Keratinocyte (primary cell): ENCODE results near the gene ABCA3. TPM values are rescaled to one million over a fixed set of nuclear protein-coding genes. Genes with fewer than 3 reads are reported as not detected.

Source experiments
- DNase-seq: peaks from one replicate; pipeline ENCODE4 v3.0.0-alpha.2; 2011; ENCODE audit warnings: low read depth, missing footprints, low spot score
- FAIRE-seq: peaks from 2 replicates; lab custom pipeline; 2011; peaks lifted over from hg19 to GRCh38; lab: Jason Lieb, UNC
- H2AFZ ChIP-seq: 2 replicates; pipeline ENCODE4 v1.6.0; 2012; ENCODE audit warnings: low read length, control low read depth, inconsistent platforms; ENCODE audit not compliant: control insufficient read depth
- H3K27ac ChIP-seq: 2 replicates; pipeline ENCODE4 v1.5.1; 2011; ENCODE audit warnings: low read length; ENCODE audit not compliant: control insufficient read depth, insufficient read depth
- H3K27me3 ChIP-seq: 3 replicates; pipeline ENCODE4 v1.6.0; 2011; ENCODE audit warnings: low read length; ENCODE audit not compliant: control insufficient read depth, insufficient read depth; ENCODE audit errors: extremely low read depth
- H3K36me3 ChIP-seq, 2 experiments: 2 replicates in 1 of 2; 3 replicates in 1 of 2; pipeline ENCODE4 v1.5.1; 2011; ENCODE audit warnings: low read length in 2 of 2, mild to moderate bottlenecking in 1 of 2; ENCODE audit not compliant: control insufficient read depth in 2 of 2, insufficient read depth in 2 of 2; ENCODE audit errors: extremely low read depth in 1 of 2
- H3K4me1 ChIP-seq: 3 replicates; pipeline ENCODE4 v1.5.1; 2011; ENCODE audit warnings: low read length; ENCODE audit not compliant: control insufficient read depth, insufficient read depth; ENCODE audit errors: extremely low read depth
- H3K4me2 ChIP-seq: 3 replicates; pipeline ENCODE4 v1.6.0; 2011; ENCODE audit warnings: low read depth, low read length; ENCODE audit not compliant: control insufficient read depth, insufficient read depth; ENCODE audit errors: extremely low read depth
- H3K4me3 ChIP-seq, 3 experiments: fragments of 200-600 bp in 1 of 3; sonication (generic) in 1 of 3; 2 replicates in 2 of 3; 3 replicates in 1 of 3; pipeline ENCODE4 v1.5.1; 2011 to 2016; ENCODE audit warnings: low read length in 3 of 3, mild to moderate bottlenecking in 3 of 3, control low read depth in 2 of 3, inconsistent platforms in 1 of 3, low read depth in 1 of 3, mixed read lengths in 1 of 3, mixed run types in 1 of 3, moderate library complexity in 1 of 3; ENCODE audit not compliant: control insufficient read depth in 2 of 3, insufficient read depth in 2 of 3; ENCODE audit errors: extremely low read depth in 1 of 3
- H3K79me2 ChIP-seq: 2 replicates; pipeline ENCODE4 v1.6.0; 2012; ENCODE audit warnings: low read length; ENCODE audit not compliant: control insufficient read depth, insufficient read depth
- H3K9ac ChIP-seq: 3 replicates; pipeline ENCODE4 v1.6.0; 2011; ENCODE audit warnings: low read length; ENCODE audit not compliant: control insufficient read depth, insufficient read depth; ENCODE audit errors: extremely low read depth
- H3K9me1 ChIP-seq: 3 replicates; pipeline ENCODE4 v1.6.0; 2011; ENCODE audit warnings: low read length; ENCODE audit not compliant: control insufficient read depth, insufficient read depth; ENCODE audit errors: extremely low read depth
- H3K9me3 ChIP-seq: 2 replicates; pipeline ENCODE4 v1.5.1; 2012; ENCODE audit warnings: low read depth, low read length; ENCODE audit not compliant: control insufficient read depth
- H4K20me1 ChIP-seq: 3 replicates; pipeline ENCODE4 v1.6.0; 2011; ENCODE audit warnings: low read length; ENCODE audit not compliant: control insufficient read depth, insufficient read depth; ENCODE audit errors: extremely low read depth
- EZH2 ChIP-seq: IDR thresholded peaks from one replicate; pipeline ENCODE4 v1.6.1; 2012; ENCODE audit warnings: inconsistent platforms, mild to moderate bottlenecking, low read length, moderate library complexity
- dilution Hi-C: fragments of 300-500 bp; cut with MboI; formaldehyde crosslinking; loops from one replicate; pipeline ENCODE4 v1.7.0; 2020; ENCODE audit warnings: low sequenced_read_pairs; ENCODE audit not compliant: extremely low pct_ligation_motif_present
- polyA plus RNA-seq, 5 experiments: library from polyadenylated mRNA; depleted of rRNA in 3 of 5; stranded (reverse) in 3 of 5; stranded (forward) in 1 of 5; unstranded in 1 of 5; fragments of >200 nt; gene quantifications; 1 replicate in 1 of 5; 2 replicates in 3 of 5; 3 replicates in 1 of 5; pipeline versions ENCODE4 v1.2.1 to v1.2.3, GENCODE V29; 2011 to 2012; ENCODE audit warnings: missing spikeins in 2 of 5, low read depth in 1 of 5, low replicate concordance in 1 of 5
- TF ChIP-seq, protein P1 (sequence below), 3 experiments: IDR thresholded peaks in 1 of 3; conservative IDR thresholded peaks in 1 of 3; optimal IDR thresholded peaks in 1 of 3; 2 replicates in 2 of 3; 3 replicates in 1 of 3; pipeline versions ENCODE3 to v1.5.1; 2011; ENCODE audit warnings: low read length in 3 of 3, mild to moderate bottlenecking in 3 of 3, moderate library complexity in 2 of 3, control low read depth in 1 of 3, inconsistent platforms in 1 of 3; ENCODE audit not compliant: insufficient read depth in 2 of 3; ENCODE audit errors: extremely low read depth in 1 of 3

Gene ABCA3
- polyA plus RNA-seq, 1 donor (not counting 4 experiments of a cell fraction or from before 2014, with no cell fraction given): 0.08 TPM

DNA sequence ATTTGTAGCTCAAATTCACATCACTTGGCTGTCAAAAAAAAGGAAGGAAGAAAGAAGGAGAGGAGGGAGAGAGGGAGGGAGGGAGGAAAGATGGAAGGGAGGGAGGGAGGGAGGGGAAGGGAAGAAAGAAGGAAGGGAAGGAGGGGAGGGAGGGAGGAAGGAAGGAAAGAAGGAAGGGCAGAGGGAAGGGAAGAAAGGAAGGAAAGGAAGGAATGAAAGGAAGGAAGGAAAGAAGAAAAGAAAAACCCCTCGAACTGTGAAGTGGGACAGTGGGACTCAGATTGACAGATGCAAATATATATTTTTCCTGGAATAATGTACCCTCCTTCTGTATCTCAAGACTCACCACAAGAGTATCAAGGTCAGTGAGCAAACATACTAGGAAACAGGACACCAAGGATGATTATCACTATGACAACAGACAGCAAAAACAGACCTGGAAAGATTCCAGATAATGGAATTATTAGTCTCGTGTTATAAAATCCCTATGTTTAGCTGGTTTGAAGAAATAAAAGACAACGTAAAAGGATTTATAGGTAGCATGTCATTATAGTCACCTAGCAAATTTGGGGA is 24.2 kb upstream of the ABCA3 start:
- H3K9ac ChIP-seq: no peak overlapping the region
- H3K4me3 ChIP-seq: no peak overlapping the region
- FAIRE-seq (no peak), DNase-seq (no peak)
- H3K27ac ChIP-seq: no peak overlapping the region
- TF ChIP-seq, protein P1, sequence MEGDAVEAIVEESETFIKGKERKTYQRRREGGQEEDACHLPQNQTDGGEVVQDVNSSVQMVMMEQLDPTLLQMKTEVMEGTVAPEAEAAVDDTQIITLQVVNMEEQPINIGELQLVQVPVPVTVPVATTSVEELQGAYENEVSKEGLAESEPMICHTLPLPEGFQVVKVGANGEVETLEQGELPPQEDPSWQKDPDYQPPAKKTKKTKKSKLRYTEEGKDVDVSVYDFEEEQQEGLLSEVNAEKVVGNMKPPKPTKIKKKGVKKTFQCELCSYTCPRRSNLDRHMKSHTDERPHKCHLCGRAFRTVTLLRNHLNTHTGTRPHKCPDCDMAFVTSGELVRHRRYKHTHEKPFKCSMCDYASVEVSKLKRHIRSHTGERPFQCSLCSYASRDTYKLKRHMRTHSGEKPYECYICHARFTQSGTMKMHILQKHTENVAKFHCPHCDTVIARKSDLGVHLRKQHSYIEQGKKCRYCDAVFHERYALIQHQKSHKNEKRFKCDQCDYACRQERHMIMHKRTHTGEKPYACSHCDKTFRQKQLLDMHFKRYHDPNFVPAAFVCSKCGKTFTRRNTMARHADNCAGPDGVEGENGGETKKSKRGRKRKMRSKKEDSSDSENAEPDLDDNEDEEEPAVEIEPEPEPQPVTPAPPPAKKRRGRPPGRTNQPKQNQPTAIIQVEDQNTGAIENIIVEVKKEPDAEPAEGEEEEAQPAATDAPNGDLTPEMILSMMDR (optimal IDR thresholded peaks at IDR 0.05 in 1 of 3, IDR thresholded peaks at IDR 0.05 in 1 of 3, conservative IDR thresholded peaks at IDR 0.05 in 1 of 3; ENCODE audit: extremely low read depth in 1 of 3, insufficient read depth in 2 of 3, low read length in 3 of 3): no peak
- no peak for TF ChIP-seq EZH2
- H3K9me3 ChIP-seq: no peaks in the 10 kb centered on the region
- H3K79me2 ChIP-seq: no peaks in the 10 kb centered on the region
- dilution Hi-C loops: no loop called here
- no peak overlapping the region for H2AFZ ChIP-seq
- H3K4me1 ChIP-seq: peaks cover 6% of the 10 kb centered on the region
- no peaks in the 10 kb centered on the region for H3K36me3 ChIP-seq
- no peak overlapping the region for H3K4me2 ChIP-seq
- H3K9me1 ChIP-seq: no peaks in the 10 kb centered on the region
- no peaks in the 10 kb centered on the region for H4K20me1 ChIP-seq
- peaks cover 20% of the 10 kb centered on the region for H3K27me3 ChIP-seq

DNA sequence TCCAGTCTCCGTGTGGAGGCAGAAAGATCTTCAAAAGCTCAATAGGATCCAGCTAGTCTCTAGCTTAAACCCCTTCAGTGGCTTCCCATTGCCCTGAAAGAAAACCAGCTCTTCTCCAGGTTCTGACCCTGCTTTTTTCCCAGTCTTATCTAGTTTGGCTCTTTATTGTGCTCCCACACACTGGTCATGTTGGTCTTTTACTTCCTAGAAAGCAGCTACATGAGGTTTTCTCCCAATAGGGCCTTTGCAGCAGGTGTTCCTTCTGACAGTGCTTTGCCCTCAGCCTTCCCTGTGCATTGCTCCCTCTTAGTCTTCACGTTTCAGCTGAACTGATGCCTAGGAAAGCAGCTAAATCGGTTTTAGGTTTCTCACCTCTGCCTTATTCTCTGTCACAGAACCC is 21.7 kb upstream of the ABCA3 start:
- Histone ChIP-seq H3K27ac (no peak overlapping the region), H3K27me3 (peaks cover 16% of the 10 kb centered on the region), H4K20me1 (no peaks in the 10 kb centered on the region), H3K79me2 (no peaks in the 10 kb centered on the region), H3K4me1 (peaks cover 6% of the 10 kb centered on the region), H3K36me3 (no peaks in the 10 kb centered on the region), H3K4me2 (no peak overlapping the region), H3K4me3 (no peak overlapping the region), H3K9me3 (no peaks in the 10 kb centered on the region), H3K9me1 (no peaks in the 10 kb centered on the region), H2AFZ (no peak overlapping the region), H3K9ac (no peak overlapping the region)
- TF ChIP-seq, protein P1 (optimal IDR thresholded peaks at IDR 0.05 in 1 of 3, IDR thresholded peaks at IDR 0.05 in 1 of 3, conservative IDR thresholded peaks at IDR 0.05 in 1 of 3; ENCODE audit: extremely low read depth in 1 of 3, insufficient read depth in 2 of 3, low read length in 3 of 3): no peak
- TF ChIP-seq EZH2: no peak
- dilution Hi-C loops: no loop called here
- no peak for FAIRE-seq
- no peak for DNase-seq
